HEK293T (cell line): ENCODE measurements around the gene VWA5B2.

Source experiments
- CTCF ChIA-PET: fragments of 350-600 bp; formaldehyde crosslinking; extraction: SDS; loops from one replicate; lab custom pipeline; 2021; ENCODE audit warnings: antibody characterized with exemption, inconsistent platforms; lab: Yijun Ruan, JAX
- POLR2A ChIA-PET: fragments of 350-600 bp; formaldehyde crosslinking; extraction: SDS; loops from one replicate; lab custom pipeline; 2020; ENCODE audit warnings: antibody characterized with exemption, inconsistent platforms; lab: Yijun Ruan, JAX
- DNase-seq: peaks from one replicate; pipeline ENCODE4 v3.0.0; 2012; ENCODE audit warnings: mixed read lengths; ENCODE audit errors: extremely low spot score
- ARNT ChIP-seq: fragments of 450-650 bp; IDR thresholded peaks from 2 replicates; pipeline ENCODE4 v1.6.1; 2017; ENCODE audit warnings: mild to moderate bottlenecking
- BHLHE40 ChIP-seq: fragments of 450-650 bp; IDR thresholded peaks from 2 replicates; pipeline ENCODE4 v1.6.1; 2016; ENCODE audit warnings: mild to moderate bottlenecking, moderate library complexity, borderline replicate concordance
- CTBP1 ChIP-seq: fragments of 450-650 bp; IDR thresholded peaks from 2 replicates; pipeline ENCODE4 v1.6.1; 2016; ENCODE audit warnings: borderline replicate concordance
- ELF4 ChIP-seq: fragments of 450-650 bp; IDR thresholded peaks from 2 replicates; pipeline ENCODE4 v1.6.1; 2017; ENCODE audit warnings: antibody characterized with exemption
- FOXA1 ChIP-seq: fragments of 450-650 bp; IDR thresholded peaks from 2 replicates; pipeline ENCODE4 v1.6.1; 2016; ENCODE audit warnings: mild to moderate bottlenecking
- FOXK2 ChIP-seq: fragments of 450-650 bp; IDR thresholded peaks from 2 replicates; pipeline ENCODE4 v1.6.1; 2016; ENCODE audit warnings: mild to moderate bottlenecking
- FOXM1 ChIP-seq: fragments of 450-650 bp; IDR thresholded peaks from 2 replicates; pipeline ENCODE4 v1.6.1; 2017; ENCODE audit warnings: mild to moderate bottlenecking, borderline replicate concordance
- HDGF ChIP-seq: fragments of 450-650 bp; IDR thresholded peaks from 2 replicates; pipeline ENCODE4 v1.6.1; 2017; ENCODE audit warnings: antibody characterized with exemption, borderline replicate concordance
- L3MBTL2 ChIP-seq: fragments of 450-650 bp; conservative IDR thresholded peaks from 2 replicates; pipeline ENCODE4 v1.6.1; 2016; ENCODE audit warnings: mild to moderate bottlenecking
- LEF1 ChIP-seq: fragments of 450-650 bp; IDR thresholded peaks from 2 replicates; pipeline ENCODE4 v1.6.1; 2017; ENCODE audit warnings: mild to moderate bottlenecking, borderline replicate concordance
- NFRKB ChIP-seq: fragments of 450-650 bp; IDR thresholded peaks from 2 replicates; pipeline ENCODE4 v1.6.1; 2016; ENCODE audit warnings: mild to moderate bottlenecking, moderate library complexity
- PKNOX1 ChIP-seq: fragments of 450-650 bp; IDR thresholded peaks from 2 replicates; pipeline ENCODE4 v1.6.1; 2016
- SP1 ChIP-seq: fragments of 450-650 bp; IDR thresholded peaks from 2 replicates; pipeline ENCODE4 v1.6.1; 2017
- SUZ12 ChIP-seq: fragments of 450-650 bp; IDR thresholded peaks from 2 replicates; pipeline ENCODE4 v1.6.1; 2016; ENCODE audit warnings: mild to moderate bottlenecking
- TARDBP ChIP-seq: fragments of 450-650 bp; IDR thresholded peaks from 2 replicates; pipeline ENCODE4 v1.6.1; 2016
- ZNF384 ChIP-seq: fragments of 450-650 bp; IDR thresholded peaks from 2 replicates; pipeline ENCODE4 v1.6.1; 2016

VWA5B2 gene

DNA sequence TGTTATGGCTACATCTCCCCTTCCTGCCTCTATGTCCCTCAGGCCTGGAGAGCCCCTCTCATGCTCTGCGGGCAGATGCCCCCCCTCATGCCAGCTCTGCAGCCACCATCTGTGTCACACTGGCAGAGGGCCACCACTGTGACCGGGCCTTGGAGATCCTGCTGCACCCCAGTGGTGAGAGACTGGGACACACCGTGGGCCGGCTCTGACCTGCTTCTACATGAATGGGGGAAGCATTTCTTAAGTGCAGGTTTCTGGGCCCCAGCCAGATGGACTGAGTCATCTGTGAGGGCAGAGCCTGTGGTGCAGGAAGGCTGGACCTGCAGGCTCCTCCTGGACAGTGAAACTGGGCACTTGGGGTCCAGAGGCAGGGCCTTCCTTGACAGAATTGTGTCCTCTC, 4.8 kb downstream of the VWA5B2 start:
- ChIA-PET POLR2A (no interaction called here), CTCF (no interaction called here)
- TF ChIP-seq SUZ12 (no peak), CTBP1 (no peak), PKNOX1 (no peak), BHLHE40 (no peak), LEF1 (no peak), NFRKB (no peak), FOXM1 (no peak), ELF4 (no peak), L3MBTL2 (no peak), FOXA1 (no peak)
- DNase-seq: no peak

- POLR2A ChIA-PET: no interaction called here
- TF ChIP-seq LEF1 (no peak), NFRKB (no peak), ZNF384 (no peak), BHLHE40 (no peak), SP1 (no peak), HDGF (no peak), ARNT (no peak), TARDBP (no peak), L3MBTL2 (no peak), SUZ12 (no peak), PKNOX1 (no peak), FOXM1 (no peak), ELF4 (no peak), CTBP1 (no peak)
- DNase-seq: no peak
- CTCF ChIA-PET: no interaction called here
Measured at GRCh38 chr3:184234671-184235380, 5.4 kb downstream of the VWA5B2 start.

DNA sequence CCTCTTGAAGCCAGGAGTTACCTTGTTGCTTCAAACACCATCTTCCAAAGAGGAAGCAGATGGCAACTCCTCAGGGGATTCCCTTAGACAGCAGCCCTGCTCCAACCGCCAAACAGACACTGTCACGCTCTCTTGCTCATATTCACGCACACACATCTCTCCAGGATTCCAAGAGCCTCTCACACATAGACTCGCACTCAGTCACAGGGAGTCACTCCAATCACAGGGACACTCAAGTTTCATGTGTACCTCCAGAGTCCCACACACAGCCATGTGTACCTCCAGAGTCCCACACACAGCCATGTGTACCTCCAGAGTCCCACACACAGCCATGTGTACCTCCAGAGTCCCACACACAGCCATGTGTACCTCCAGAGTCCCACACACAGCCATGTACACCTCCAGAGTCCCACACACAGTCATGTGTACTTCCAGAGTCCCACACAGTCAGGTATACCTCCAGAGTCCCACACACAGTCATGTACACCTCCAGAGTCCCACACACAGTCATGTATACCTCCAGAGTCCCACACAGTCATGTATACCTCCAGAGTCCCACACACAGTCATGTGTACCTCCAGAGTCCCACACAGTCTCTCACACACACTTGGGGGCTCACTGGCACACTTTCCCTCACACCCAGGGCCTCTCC, 6.1 kb downstream of the VWA5B2 start:
- POLR2A ChIA-PET: interaction anchor here (2.5 kb wide), 1 partner anchor 7 kb away, joined by 8 read pairs; the partner anchor contains the start of gene VWA5B2
- DNase-seq: no peak
- TF ChIP-seq SUZ12 (no peak), PKNOX1 (no peak), LEF1 (no peak), BHLHE40 (no peak), FOXM1 (no peak), HDGF (no peak), ZNF384 (no peak), TARDBP (no peak), FOXK2 (no peak), ELF4 (no peak), NFRKB (no peak), L3MBTL2 (no peak), CTBP1 (no peak)
- CTCF ChIA-PET: no interaction called here

GRCh38 chr3:184236033-184236410, 6.6 kb downstream of the VWA5B2 start:
- CTCF ChIA-PET: interaction anchor here (1.2 to 1.6 kb wide), 2 partner anchors 8 to 10 kb away, joined by 3 to 6 read pairs; no protein-coding TSS in a partner anchor
- POLR2A ChIA-PET: interaction anchor here (2.5 kb wide), 1 partner anchor 7 kb away, joined by 8 read pairs; the partner anchor contains the start of gene VWA5B2
- no peak for DNase-seq
- no peak for TF ChIP-seq FOXK2
- TF ChIP-seq NFRKB: no peak

- ChIA-PET POLR2A (interaction anchor here (2.5 kb wide), 1 partner anchor 8 kb away, joined by 8 read pairs; the partner anchor contains the start of gene VWA5B2), CTCF (interaction anchor here (1.2 to 1.6 kb wide), 2 partner anchors 9 to 10 kb away, joined by 3 to 6 read pairs; no protein-coding TSS in a partner anchor)
- DNase-seq: no peak
- no peak for TF ChIP-seq CTBP1
- no peak for TF ChIP-seq SUZ12
- no peak for TF ChIP-seq LEF1
- TF ChIP-seq BHLHE40: no peak
- TF ChIP-seq PKNOX1: no peak
- no peak for TF ChIP-seq FOXM1
- no peak for TF ChIP-seq FOXA1
- no peak for TF ChIP-seq ARNT
- no peak for TF ChIP-seq L3MBTL2
- TF ChIP-seq ELF4: no peak
- no peak for TF ChIP-seq NFRKB
- TF ChIP-seq SP1: no peak
- TF ChIP-seq ZNF384: no peak
- TF ChIP-seq TARDBP: no peak
- no peak for TF ChIP-seq FOXK2
Measured at GRCh38 chr3:184236636-184237035, 7.3 kb downstream of the VWA5B2 start.
